Thyroid gland (tissue), 4 donors: ENCODE results near the gene KIF14. TPM values are rescaled to one million over a fixed set of nuclear protein-coding genes. Genes with fewer than 3 reads are reported as not detected.

Source experiments
- DNase-seq, 2 donors: peaks; one replicate each; pipeline ENCODE4 v3.0.0-alpha.2; 2019
- H3K27ac ChIP-seq, 3 donors: fragments of 200-600 bp; sonication (generic); 1 replicate in 2 of 3; 2 replicates in 1 of 3; pipeline ENCODE4 v1.5.1; 2016 to 2019; ENCODE audit warnings: mild to moderate bottlenecking in 1 of 3, moderate library complexity in 1 of 3
- H3K27me3 ChIP-seq: fragments of 200-600 bp; sonication (generic); one replicate; pipeline ENCODE4 v1.5.1; 2019
- H3K36me3 ChIP-seq, 2 donors: fragments of 200-600 bp; sonication (generic); one replicate each; pipeline ENCODE4 v1.5.1; 2016 to 2019
- H3K4me1 ChIP-seq, 2 donors: fragments of 200-600 bp; sonication (generic); one replicate each; pipeline ENCODE4 v1.5.1; 2017 to 2019
- H3K4me3 ChIP-seq, 3 donors: fragments of 200-600 bp; sonication (generic); replicated peaks in 1 of 3; 1 replicate in 2 of 3; 2 replicates in 1 of 3; pipeline ENCODE4 v1.5.1; 2016; ENCODE audit warnings: mild to moderate bottlenecking in 1 of 3
- H3K9me3 ChIP-seq: fragments of 200-600 bp; sonication (generic); one replicate; pipeline ENCODE4 v1.5.1; 2017
- POLR2A ChIP-seq, 2 donors: fragments of 450-650 bp; IDR thresholded peaks; one replicate each; pipeline ENCODE4 v1.6.1; 2017; ENCODE audit warnings: antibody characterized with exemption in 2 of 2, mild to moderate bottlenecking in 2 of 2, moderate library complexity in 1 of 2
- WGBS, 2 donors: methylation state at CpG; one replicate each; pipeline ENCODE4 v1.1.5; 2017; 5-methylcytosine and 5-hydroxymethylcytosine counted together
- intact Hi-C: fragments of 100-400 bp; cut with DNase I; formaldehyde crosslinking; loops from one replicate; pipeline ENCODE4 v1.15.1; 2023
- total RNA-seq, 4 donors: library from RNA; depleted of rRNA; stranded (reverse); fragments of >200 nt; gene quantifications; one replicate each; pipeline ENCODE4 v1.2.3, GENCODE V29; 2016
- TF ChIP-seq, protein P1 (sequence below), 6 experiments: fragments of 200-600 bp in 3 of 6; fragments of 450-650 bp in 3 of 6; sonication (generic) in 3 of 6; IDR thresholded peaks; one replicate each; pipeline ENCODE4 v1.5.1; 2016 to 2019; ENCODE audit warnings: antibody characterized with exemption in 6 of 6, mild to moderate bottlenecking in 2 of 6, inconsistent platforms in 1 of 6, moderate library complexity in 1 of 6

KIF14 gene
- total RNA-seq, 4 donors from 2014 or later, result 0.05 to 0.42 (median 0.18) TPM

DNA sequence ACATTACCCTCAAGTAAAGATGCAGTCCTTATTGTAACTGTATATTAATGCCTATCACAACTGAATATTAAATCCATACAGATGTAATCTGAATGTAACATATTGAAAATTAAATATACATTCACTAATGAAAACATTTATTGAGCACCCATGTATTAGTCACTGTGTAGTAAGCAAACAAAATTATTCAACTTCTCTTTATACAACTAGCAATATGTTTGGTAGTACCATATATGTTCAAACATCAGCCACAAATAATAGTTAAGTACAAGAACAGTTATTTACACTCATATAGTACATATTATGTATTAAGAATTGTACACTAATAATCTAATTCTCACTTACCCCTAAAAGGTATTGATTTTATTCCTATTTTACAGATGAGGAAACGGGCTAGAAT, 17.9 kb downstream of the KIF14 start:
- Histone ChIP-seq H3K27me3 (no peaks in the 10 kb centered on the region), H3K4me3 (no peak overlapping the region), H3K4me1 (no peaks in the 10 kb centered on the region), H3K9me3 (no peaks in the 10 kb centered on the region), H3K36me3 (no peaks in the 10 kb centered on the region), H3K27ac (no peak overlapping the region)
- TF ChIP-seq POLR2A (IDR thresholded peaks at IDR 0.05), result no peak
- TF ChIP-seq, protein P1, sequence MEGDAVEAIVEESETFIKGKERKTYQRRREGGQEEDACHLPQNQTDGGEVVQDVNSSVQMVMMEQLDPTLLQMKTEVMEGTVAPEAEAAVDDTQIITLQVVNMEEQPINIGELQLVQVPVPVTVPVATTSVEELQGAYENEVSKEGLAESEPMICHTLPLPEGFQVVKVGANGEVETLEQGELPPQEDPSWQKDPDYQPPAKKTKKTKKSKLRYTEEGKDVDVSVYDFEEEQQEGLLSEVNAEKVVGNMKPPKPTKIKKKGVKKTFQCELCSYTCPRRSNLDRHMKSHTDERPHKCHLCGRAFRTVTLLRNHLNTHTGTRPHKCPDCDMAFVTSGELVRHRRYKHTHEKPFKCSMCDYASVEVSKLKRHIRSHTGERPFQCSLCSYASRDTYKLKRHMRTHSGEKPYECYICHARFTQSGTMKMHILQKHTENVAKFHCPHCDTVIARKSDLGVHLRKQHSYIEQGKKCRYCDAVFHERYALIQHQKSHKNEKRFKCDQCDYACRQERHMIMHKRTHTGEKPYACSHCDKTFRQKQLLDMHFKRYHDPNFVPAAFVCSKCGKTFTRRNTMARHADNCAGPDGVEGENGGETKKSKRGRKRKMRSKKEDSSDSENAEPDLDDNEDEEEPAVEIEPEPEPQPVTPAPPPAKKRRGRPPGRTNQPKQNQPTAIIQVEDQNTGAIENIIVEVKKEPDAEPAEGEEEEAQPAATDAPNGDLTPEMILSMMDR (IDR thresholded peaks at IDR 0.05), result no peak
- intact Hi-C loops, result no loop called here
- 100% methylated on average over 1 of the region's 1 CpG for WGBS, 2 donors
- DNase-seq, result no peak

DNA sequence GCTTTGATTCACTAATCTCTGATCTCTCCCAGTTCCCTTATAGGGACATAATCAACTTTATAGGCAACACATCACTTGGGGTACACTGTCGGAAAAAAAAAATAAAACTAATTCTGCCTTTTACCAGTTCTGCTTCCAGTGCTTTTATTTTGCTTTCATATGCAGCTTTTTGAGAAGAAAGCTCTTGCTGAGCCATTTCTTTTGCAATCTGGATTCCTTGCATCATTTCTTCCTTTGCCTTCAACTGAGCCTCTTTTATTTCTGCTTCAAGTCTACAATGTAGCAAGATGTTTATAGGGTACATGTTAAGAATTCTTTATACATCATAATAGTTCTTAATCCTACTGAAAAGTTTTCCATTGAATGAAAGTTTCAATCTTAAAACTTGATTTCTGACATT, 30.6 kb downstream of the KIF14 start:
- no peak for DNase-seq
- Histone ChIP-seq H3K4me3 (no peak overlapping the region), H3K27me3 (no peaks in the 10 kb centered on the region), H3K36me3 (no peaks in the 10 kb centered on the region), H3K4me1 (no peaks in the 10 kb centered on the region), H3K9me3 (no peaks in the 10 kb centered on the region), H3K27ac (no peak overlapping the region)
- intact Hi-C loops, result no loop called here
- 90 to 100% methylated on average over 1 of the region's 1 CpG for WGBS, 2 donors
- no peak for TF ChIP-seq POLR2A (IDR thresholded peaks at IDR 0.05)
- TF ChIP-seq, protein P1 (IDR thresholded peaks at IDR 0.05), result no peak

DNA sequence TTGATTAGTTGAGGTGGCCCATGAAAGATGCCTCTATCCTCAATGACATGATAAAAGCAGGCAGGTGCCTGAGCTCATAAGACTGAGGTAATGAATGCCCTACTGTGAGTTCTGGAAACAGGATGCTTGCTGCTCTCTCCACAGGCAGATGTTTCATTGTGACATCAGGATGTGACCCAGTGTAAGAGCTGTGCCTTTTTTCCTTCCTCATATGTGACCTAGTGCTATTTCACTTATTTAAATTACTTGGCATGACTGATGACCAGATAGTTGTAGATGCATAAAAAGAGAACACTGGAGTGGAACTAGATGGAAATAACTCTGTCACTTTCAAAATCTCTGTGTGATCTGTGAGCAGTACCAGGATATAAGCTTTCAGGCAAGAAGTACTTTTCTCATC, 31.9 kb downstream of the KIF14 start:
- DNase-seq, result no peak
- H3K4me1 ChIP-seq, result no peaks in the 10 kb centered on the region
- no peaks in the 10 kb centered on the region for H3K36me3 ChIP-seq
- TF ChIP-seq POLR2A (IDR thresholded peaks at IDR 0.05), result no peak
- TF ChIP-seq, protein P1 (IDR thresholded peaks at IDR 0.05), result no peak
- no peak overlapping the region for H3K4me3 ChIP-seq
- no peaks in the 10 kb centered on the region for H3K9me3 ChIP-seq
- H3K27ac ChIP-seq, result no peak overlapping the region
- no peaks in the 10 kb centered on the region for H3K27me3 ChIP-seq
- intact Hi-C loops, result no loop called here

DNA sequence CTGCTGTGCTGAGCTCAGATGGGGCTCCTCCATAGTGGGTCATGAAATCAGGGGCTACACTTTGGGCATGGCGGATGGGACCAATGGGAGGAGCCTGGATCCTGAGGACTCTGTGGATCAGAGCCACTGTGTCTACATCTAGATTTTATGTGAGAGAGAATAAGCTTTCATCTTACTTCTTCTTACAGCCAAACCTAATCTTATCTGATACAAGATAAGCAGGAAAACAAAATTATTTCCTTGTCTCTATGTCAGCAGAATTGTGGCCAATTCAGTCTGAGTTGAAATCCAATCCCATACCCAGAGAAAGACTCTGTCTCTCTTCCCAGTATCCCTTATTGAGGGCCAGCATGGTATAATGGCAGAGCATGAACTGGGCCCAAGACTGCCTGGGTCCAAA, 56.2 kb downstream of the KIF14 start:
- 93 to 95% methylated on average over 1 of the region's 1 CpG for WGBS, 2 donors
- TF ChIP-seq, protein P1 (IDR thresholded peaks at IDR 0.05), result no peak
- TF ChIP-seq POLR2A (IDR thresholded peaks at IDR 0.05), result no peak
- H3K27me3 ChIP-seq, result no peaks in the 10 kb centered on the region
- no peaks in the 10 kb centered on the region for H3K9me3 ChIP-seq
- no peak for DNase-seq
- no peaks in the 10 kb centered on the region for H3K36me3 ChIP-seq
- H3K4me1 ChIP-seq, result no peaks in the 10 kb centered on the region
- no peak overlapping the region for H3K4me3 ChIP-seq
- intact Hi-C loops, result no loop called here
- H3K27ac ChIP-seq, result no peak overlapping the region

DNA sequence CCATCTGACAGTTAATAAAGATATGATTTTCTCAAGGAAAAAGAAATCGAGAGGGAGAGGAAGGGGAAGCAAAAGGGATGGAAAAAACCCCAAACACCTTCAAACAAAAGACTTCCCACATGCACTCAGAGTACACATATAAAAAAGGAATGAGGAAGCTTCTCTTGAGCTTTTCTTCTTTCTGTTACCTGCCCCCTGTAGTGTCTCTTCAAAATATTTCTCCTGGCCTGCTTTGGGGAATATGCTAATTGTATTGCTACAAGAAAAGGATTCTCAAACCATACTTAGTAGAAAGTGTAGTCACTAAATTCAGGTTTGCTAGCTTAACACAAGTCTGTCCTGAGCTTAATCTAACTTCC, 58.7 kb downstream of the KIF14 start:
- no peak overlapping the region for H3K27ac ChIP-seq
- no peaks in the 10 kb centered on the region for H3K4me1 ChIP-seq
- intact Hi-C loops, result no loop called here
- no peak overlapping the region for H3K4me3 ChIP-seq
- DNase-seq, result no peak
- no peaks in the 10 kb centered on the region for H3K9me3 ChIP-seq
- no peaks in the 10 kb centered on the region for H3K27me3 ChIP-seq
- H3K36me3 ChIP-seq, result no peaks in the 10 kb centered on the region
- 70 to 75% methylated on average over 1 of the region's 1 CpG for WGBS, 2 donors
- TF ChIP-seq, protein P1 (IDR thresholded peaks at IDR 0.05), result no peak
- TF ChIP-seq POLR2A (IDR thresholded peaks at IDR 0.05), result no peak
